Articular chondrocyte of knee joint (primary cell): ENCODE results near the gene ALDH1L1. TPM values are rescaled to one million over a fixed set of nuclear protein-coding genes. Genes with fewer than 3 reads are reported as not detected.

ENCODE experiments used
- small RNA-seq: library from RNA; depleted of rRNA; stranded (forward); fragments of <200 nt; gene quantifications from one replicate; pipeline ENCODE3, GENCODE V24; 2012
- total RNA-seq: library from RNA; depleted of rRNA; stranded (reverse); fragments of >200 nt; gene quantifications from 2 replicates; pipeline ENCODE4 v1.2.3, GENCODE V29; 2012

The ALDH1L1 gene
- under 0.01 TPM in 2 replicates for total RNA-seq

GRCh38 chr3:126180477-126181397, at the start of gene ALDH1L1:
Gene ALDH1L1, minus strand, starts transcription at chr3:126180586. Its CDS starts 19,607 bp downstream, at chr3:126160979.

GRCh38 chr3:126083913-126084767, 96.2 kb downstream of the ALDH1L1 start, which contains the start of gene SLC41A3:
Gene SLC41A3, minus strand, starts transcription at chr3:126084124. Its CDS starts 15,905 bp downstream, at chr3:126068219.

Small RNAs within 50 kb of the gene (small RNA-seq; reads per million reads assigned to genes)
- not detected for gene RNU1-30P

Other genes with a start within 250 kb of the ALDH1L1 start
- 0.11 and 0.39 TPM in 2 replicates for gene ROPN1B, start 211.4 kb downstream of the ALDH1L1 start, total RNA-seq
- 51.5 and 56.3 TPM in 2 replicates for gene SLC41A3, start 96.5 kb downstream of the ALDH1L1 start, total RNA-seq
- gene KLF15, start 176.8 kb upstream of the ALDH1L1 start, total RNA-seq: 1.5 and 2.2 TPM in 2 replicates
- not detected in 2 replicates for gene CFAP100, start 214.3 kb upstream of the ALDH1L1 start, total RNA-seq